ENCODE results near the gene SGMS1.

- TF ChIP-seq, protein P1, sequence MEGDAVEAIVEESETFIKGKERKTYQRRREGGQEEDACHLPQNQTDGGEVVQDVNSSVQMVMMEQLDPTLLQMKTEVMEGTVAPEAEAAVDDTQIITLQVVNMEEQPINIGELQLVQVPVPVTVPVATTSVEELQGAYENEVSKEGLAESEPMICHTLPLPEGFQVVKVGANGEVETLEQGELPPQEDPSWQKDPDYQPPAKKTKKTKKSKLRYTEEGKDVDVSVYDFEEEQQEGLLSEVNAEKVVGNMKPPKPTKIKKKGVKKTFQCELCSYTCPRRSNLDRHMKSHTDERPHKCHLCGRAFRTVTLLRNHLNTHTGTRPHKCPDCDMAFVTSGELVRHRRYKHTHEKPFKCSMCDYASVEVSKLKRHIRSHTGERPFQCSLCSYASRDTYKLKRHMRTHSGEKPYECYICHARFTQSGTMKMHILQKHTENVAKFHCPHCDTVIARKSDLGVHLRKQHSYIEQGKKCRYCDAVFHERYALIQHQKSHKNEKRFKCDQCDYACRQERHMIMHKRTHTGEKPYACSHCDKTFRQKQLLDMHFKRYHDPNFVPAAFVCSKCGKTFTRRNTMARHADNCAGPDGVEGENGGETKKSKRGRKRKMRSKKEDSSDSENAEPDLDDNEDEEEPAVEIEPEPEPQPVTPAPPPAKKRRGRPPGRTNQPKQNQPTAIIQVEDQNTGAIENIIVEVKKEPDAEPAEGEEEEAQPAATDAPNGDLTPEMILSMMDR (optimal IDR thresholded peaks at IDR 0.05 in 1 of 3, IDR thresholded peaks at IDR 0.05 in 1 of 3, conservative IDR thresholded peaks at IDR 0.05 in 1 of 3; ENCODE audit: extremely low read depth in 1 of 3, insufficient read depth in 2 of 3, low read length in 3 of 3) = no peak
- TF ChIP-seq EZH2 (IDR thresholded peaks at IDR 0.05; ENCODE audit: low read length) = no peak
These were observed 197.3 kb downstream of the SGMS1 start for GRCh38 chr10:50426485-50426884.
